Body of pancreas (tissue), 4 donors: ENCODE data around the gene RNPEPL1. TPM values are rescaled to one million over a fixed set of nuclear protein-coding genes. Genes with fewer than 3 reads are reported as not detected.
"Not testable (repeated sequence)": the region's sequence is repeated elsewhere in the genome, so short reads cannot be mapped to it uniquely, and the experiment has no call there.

ENCODE experiments used
- ATAC-seq: fragments of 150-250 bp; one replicate; pipeline ENCODE4 v1.9.1; 2016
- DNase-seq, 4 donors: peaks; one replicate each; pipeline ENCODE4 v3.0.0-alpha.2; 2019
- H3K27ac ChIP-seq, 4 donors: fragments of 200-600 bp; sonication (generic); 1 replicate in 3 of 4; 2 replicates in 1 of 4; pipeline versions ENCODE4 v1.5.1 to v1.6.1; 2016 to 2019; ENCODE audit warnings: mild to moderate bottlenecking in 1 of 4, mixed read lengths in 1 of 4, moderate library complexity in 1 of 4
- H3K27me3 ChIP-seq, 2 donors: fragments of 200-600 bp; sonication (generic); one replicate each; pipeline ENCODE4 v1.6.0; 2016; ENCODE audit warnings: mild to moderate bottlenecking in 1 of 2
- H3K36me3 ChIP-seq, 2 donors: fragments of 200-600 bp; sonication (generic); replicated peaks in 1 of 2; 2 replicates each; pipeline ENCODE4 v1.5.1; 2016; ENCODE audit warnings: low read depth in 2 of 2; ENCODE audit not compliant: insufficient read depth in 1 of 2
- H3K4me1 ChIP-seq: fragments of 200-600 bp; sonication (generic); one replicate; pipeline ENCODE4 v1.6.0; 2016
- H3K4me3 ChIP-seq, 2 donors: fragments of 200-600 bp; sonication (generic); 1 replicate in 1 of 2; 2 replicates in 1 of 2; pipeline ENCODE4 v1.5.1; 2016 to 2019
- H3K9me3 ChIP-seq, 3 donors: fragments of 200-600 bp; sonication (generic); 1 replicate in 2 of 3; 2 replicates in 1 of 3; pipeline ENCODE4 v1.5.1; 2016
- CTCF ChIP-seq, 7 experiments: fragments of 450-650 bp in 4 of 7; fragments of 200-600 bp in 3 of 7; sonication (generic) in 3 of 7; IDR thresholded peaks; one replicate each; pipeline ENCODE4 v1.5.1; 2016 to 2019; ENCODE audit warnings: antibody characterized with exemption in 7 of 7
- POLR2A ChIP-seq, 3 donors: fragments of 450-650 bp; IDR thresholded peaks; one replicate each; pipeline ENCODE4 v1.6.1; 2016; ENCODE audit warnings: antibody characterized with exemption in 3 of 3, mild to moderate bottlenecking in 2 of 3
- WGBS, 2 donors: methylation state at CpG; one replicate each; pipeline ENCODE4 v1.1.5; 2017; 5-methylcytosine and 5-hydroxymethylcytosine counted together
- intact Hi-C: fragments of 100-400 bp; cut with DNase I; formaldehyde crosslinking; loops from one replicate; pipeline ENCODE4 v1.15.1; 2023
- total RNA-seq, 2 donors: library from RNA; depleted of rRNA; stranded (reverse); fragments of >200 nt; gene quantifications; one replicate each; pipeline ENCODE4 v1.1.0, GENCODE V29; 2016

RNPEPL1 gene
- total RNA-seq, 2 donors from 2014 or later = 63.3 to 162 TPM

- Histone ChIP-seq H3K9me3 (no peaks in the 10 kb centered on the region), H3K36me3 (peaks cover 0 to 5% of the 10 kb centered on the region in 2 donors), H3K27me3 (no peaks in the 10 kb centered on the region), H3K27ac (no peak overlapping the region), H3K4me1 (no peaks in the 10 kb centered on the region), H3K4me3 (no peak overlapping the region)
- WGBS, 2 donors = 46 to 72% methylated on average over 25 to 51 of the region's 52 CpGs
- DNase-seq (no peak), ATAC-seq (no peak)
- TF ChIP-seq CTCF (IDR thresholded peaks at IDR 0.05) (no peak), POLR2A (IDR thresholded peaks at IDR 0.05) (no peak)
- intact Hi-C loops = no loop called here
Measured at GRCh38 chr2:240520130-240520973, 47.9 kb upstream of the RNPEPL1 start.

GRCh38 chr2:240520974-240521350, 47.3 kb upstream of the RNPEPL1 start:
- TF ChIP-seq POLR2A (IDR thresholded peaks at IDR 0.05) (no peak), CTCF (IDR thresholded peaks at IDR 0.05) (no peak)
- ATAC-seq = no peak
- H3K4me3 ChIP-seq = no peak overlapping the region
- peaks cover 0 to 6% of the 10 kb centered on the region in 2 donors for H3K36me3 ChIP-seq
- no peak for DNase-seq
- H3K4me1 ChIP-seq = no peaks in the 10 kb centered on the region
- intact Hi-C loops = no loop called here
- WGBS, 2 donors = 92% methylated on average over 11 to 12 of the region's 12 CpGs
- H3K27ac ChIP-seq = no peak overlapping the region
- H3K9me3 ChIP-seq = no peaks in the 10 kb centered on the region
- no peaks in the 10 kb centered on the region for H3K27me3 ChIP-seq

GRCh38 chr2:240521885-240522284, 46.4 kb upstream of the RNPEPL1 start:
- H3K4me3 ChIP-seq, H3K4me1 ChIP-seq, H3K36me3 ChIP-seq, H3K27me3 ChIP-seq, intact Hi-C loops, ATAC-seq, H3K27ac ChIP-seq, H3K9me3 ChIP-seq, DNase-seq: not testable (repeated sequence)
- 98 to 99% methylated on average over 5 of the region's 5 CpGs for WGBS, 2 donors

- Histone ChIP-seq H3K4me3 (no peak overlapping the region), H3K27ac (no peak overlapping the region), H3K27me3 (no peaks in the 10 kb centered on the region), H3K4me1 (no peaks in the 10 kb centered on the region), H3K9me3 (no peaks in the 10 kb centered on the region), H3K36me3 (peaks cover 0 to 6% of the 10 kb centered on the region in 2 donors)
- intact Hi-C loops = no loop called here
- TF ChIP-seq POLR2A (IDR thresholded peaks at IDR 0.05) (no peak), CTCF (IDR thresholded peaks at IDR 0.05) (no peak)
- ATAC-seq (no peak), DNase-seq (no peak)
- WGBS, 2 donors = 95 to 96% methylated on average over 9 to 12 of the region's 12 CpGs
Measured at GRCh38 chr2:240522406-240522805, 45.9 kb upstream of the RNPEPL1 start.

GRCh38 chr2:240523451-240524281, 44.6 kb upstream of the RNPEPL1 start:
- peaks cover 0 to 6% of the 10 kb centered on the region in 2 donors for H3K36me3 ChIP-seq
- whole genome bisulfite sequencing, 2 donors = 96 to 99% methylated on average over 27 to 29 of the region's 32 CpGs
- intact Hi-C loops = no loop called here
- H3K27me3 ChIP-seq = no peaks in the 10 kb centered on the region
- no peak for TF ChIP-seq POLR2A (IDR thresholded peaks at IDR 0.05)
- no peak for TF ChIP-seq CTCF (IDR thresholded peaks at IDR 0.05)
- H3K27ac ChIP-seq = no peak overlapping the region
- no peaks in the 10 kb centered on the region for H3K9me3 ChIP-seq
- H3K4me3 ChIP-seq = no peak overlapping the region
- ATAC-seq (no peak), DNase-seq (no peak)
- no peaks in the 10 kb centered on the region for H3K4me1 ChIP-seq
